Heart left ventricle (tissue), 13 donors: ENCODE data around the gene PLEKHM2.

Source experiments
- POLR2A ChIP-seq, 2 donors: fragments of 450-650 bp; IDR thresholded peaks; one replicate each; pipeline ENCODE4 v1.6.1; 2017; ENCODE audit warnings: antibody characterized with exemption in 2 of 2, mild to moderate bottlenecking in 2 of 2, moderate library complexity in 2 of 2
- TF ChIP-seq, protein P1 (sequence below), 12 donors: fragments of 200-600 bp; sonication (generic) in 4 of 12; IDR thresholded peaks; one replicate each; pipeline versions ENCODE4 v1.5.0 to v1.8.0; 2018 to 2022; ENCODE audit warnings: antibody characterized with exemption in 12 of 12, mild to moderate bottlenecking in 5 of 12
- donor health status: ischemic (EF 13 %, LVEDD 7.1; RV severe dilation, severe dysfunction).
- donor health status: DM: no; HTN: yes; CAD: no.
- donor health status: DM: no; HTN: no; CAD: no.
- donor health status: ischemic (EF 25% LVEDD 6.9; RV normal size, moderate dysfunction).
- donor health status: ischemic (EF 25% LVEDD 5.7; RV mildly dilated, moderate dysfunction).
- donor health status: ischemic (EF 35%, LVEDD 5.7; RV mildly dilated, moderate dysfunction).
- donor health status: nonischemic (EF 11% LVEDD 7.7; RV severe dilation, severe dysfunction).
- donor health status: DM: yes; HTN: yes; CAD: no.
- donor health status: PGD.
- donor health status: ischemic (EF 29% LVEDD 5.4; RV normal size, mild dysfunction).
- donor health status: nonischemic (EF 23%, LVEDD 6.1; RV moderate dilation, normal function).

DNA sequence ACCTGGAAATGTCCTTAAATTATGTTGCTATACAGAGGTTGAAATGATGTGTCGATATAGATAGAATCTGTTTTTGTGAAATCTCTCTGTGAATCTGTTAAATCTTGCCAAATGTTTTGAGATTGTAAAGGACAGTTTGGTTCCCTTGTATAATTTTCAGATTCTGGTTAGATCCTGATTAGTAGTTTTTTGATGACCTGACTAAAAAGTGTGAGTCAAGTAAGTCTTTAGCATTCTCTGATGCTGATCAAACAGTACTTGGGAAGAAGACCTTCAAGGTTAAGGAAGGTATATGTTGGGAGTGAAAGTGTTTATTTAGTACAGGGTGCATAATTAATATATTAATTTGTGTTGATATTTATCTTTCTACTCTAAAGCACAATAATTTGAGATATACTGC is 34.2 kb upstream of the PLEKHM2 start:
- no peak for TF ChIP-seq POLR2A (IDR thresholded peaks at IDR 0.05)
- TF ChIP-seq, protein P1, sequence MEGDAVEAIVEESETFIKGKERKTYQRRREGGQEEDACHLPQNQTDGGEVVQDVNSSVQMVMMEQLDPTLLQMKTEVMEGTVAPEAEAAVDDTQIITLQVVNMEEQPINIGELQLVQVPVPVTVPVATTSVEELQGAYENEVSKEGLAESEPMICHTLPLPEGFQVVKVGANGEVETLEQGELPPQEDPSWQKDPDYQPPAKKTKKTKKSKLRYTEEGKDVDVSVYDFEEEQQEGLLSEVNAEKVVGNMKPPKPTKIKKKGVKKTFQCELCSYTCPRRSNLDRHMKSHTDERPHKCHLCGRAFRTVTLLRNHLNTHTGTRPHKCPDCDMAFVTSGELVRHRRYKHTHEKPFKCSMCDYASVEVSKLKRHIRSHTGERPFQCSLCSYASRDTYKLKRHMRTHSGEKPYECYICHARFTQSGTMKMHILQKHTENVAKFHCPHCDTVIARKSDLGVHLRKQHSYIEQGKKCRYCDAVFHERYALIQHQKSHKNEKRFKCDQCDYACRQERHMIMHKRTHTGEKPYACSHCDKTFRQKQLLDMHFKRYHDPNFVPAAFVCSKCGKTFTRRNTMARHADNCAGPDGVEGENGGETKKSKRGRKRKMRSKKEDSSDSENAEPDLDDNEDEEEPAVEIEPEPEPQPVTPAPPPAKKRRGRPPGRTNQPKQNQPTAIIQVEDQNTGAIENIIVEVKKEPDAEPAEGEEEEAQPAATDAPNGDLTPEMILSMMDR (IDR thresholded peaks at IDR 0.05): no peak
